ENCODE data around the gene RBM20.

Gene RBM20

GRCh38 chr10:110840225-110840922 lies 196.2 kb downstream of the RBM20 start:
- no peak for DNase-seq

DNA sequence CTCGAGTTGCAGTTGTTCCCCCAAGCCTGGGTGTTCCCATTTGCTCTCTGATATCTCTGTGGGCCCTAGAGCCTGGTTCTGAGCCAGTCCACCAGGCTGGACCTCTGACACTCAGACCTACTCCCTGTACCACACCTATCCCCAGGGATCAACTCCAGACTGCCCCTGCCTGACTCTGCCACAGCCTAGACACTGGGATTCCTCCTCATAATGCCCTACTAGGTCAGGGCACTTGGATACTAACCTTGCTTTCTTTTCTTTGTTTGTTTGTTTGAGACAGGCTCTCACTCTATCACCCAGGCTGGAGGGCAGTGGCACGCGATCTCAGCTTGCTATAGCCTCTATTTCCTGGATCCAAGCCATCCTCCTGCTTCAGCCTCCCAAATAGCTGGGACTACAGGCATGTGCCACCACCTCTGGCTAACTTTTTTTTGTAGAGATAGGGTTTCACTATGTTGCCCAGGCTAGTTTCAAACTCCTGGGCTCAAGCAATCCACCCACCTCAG lies 196.8 kb downstream of the RBM20 start:
- DNase-seq, result no peak

DNA sequence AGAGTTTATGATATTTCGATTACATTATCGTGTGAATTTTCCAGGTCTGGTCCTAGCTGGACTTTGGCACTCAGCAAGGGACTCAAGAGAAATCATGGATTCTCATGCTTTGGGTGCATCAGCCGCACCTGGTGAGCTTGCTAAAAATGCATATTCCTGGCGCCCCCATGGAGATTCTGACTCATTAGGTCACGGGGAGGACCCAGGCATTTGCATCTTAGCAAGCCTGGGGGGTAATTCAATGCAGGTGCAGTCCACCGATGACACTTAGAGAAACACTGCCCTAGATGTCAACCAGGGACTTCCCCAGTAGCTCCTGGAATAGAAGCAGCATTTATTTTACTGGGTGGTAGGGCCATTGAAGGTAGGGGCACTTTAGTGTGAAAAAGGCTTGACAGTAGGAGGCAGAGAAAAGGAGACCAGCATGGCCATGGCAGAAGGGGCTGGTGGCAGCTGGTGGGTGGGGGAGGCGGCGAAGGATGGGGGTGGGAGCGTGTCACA lies 197.7 kb downstream of the RBM20 start:
- DNase-seq, result peak in 1 of 2 donors; percentile 55

DNA sequence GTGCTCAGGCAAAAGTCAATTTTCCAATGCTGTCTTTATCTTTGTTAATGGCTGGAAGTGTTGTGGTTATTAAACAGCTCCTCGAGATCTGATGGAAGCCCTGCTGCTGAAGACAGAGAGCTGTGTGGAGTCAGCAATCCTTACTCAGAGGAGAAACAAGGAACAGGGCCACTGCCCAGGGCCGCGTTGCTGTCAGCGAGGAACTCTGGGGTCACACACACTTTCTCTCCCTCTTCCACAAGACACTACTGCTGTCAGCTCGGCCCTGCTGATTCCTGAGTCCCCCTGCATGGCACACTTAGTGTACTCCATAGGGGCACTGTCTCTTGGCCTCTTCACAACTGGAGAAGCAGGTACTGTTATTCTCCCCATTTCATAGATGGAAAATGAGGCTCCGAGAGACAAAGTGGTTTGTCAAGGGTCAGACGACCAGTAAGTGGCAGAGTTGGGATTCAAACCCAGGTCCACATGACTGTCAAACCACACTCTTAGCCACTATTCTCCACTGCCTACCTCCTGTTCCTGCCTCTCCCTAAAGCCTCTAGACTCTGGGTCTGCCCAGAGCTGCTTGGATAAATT lies 198.3 kb downstream of the RBM20 start:
- no peak for DNase-seq

DNA sequence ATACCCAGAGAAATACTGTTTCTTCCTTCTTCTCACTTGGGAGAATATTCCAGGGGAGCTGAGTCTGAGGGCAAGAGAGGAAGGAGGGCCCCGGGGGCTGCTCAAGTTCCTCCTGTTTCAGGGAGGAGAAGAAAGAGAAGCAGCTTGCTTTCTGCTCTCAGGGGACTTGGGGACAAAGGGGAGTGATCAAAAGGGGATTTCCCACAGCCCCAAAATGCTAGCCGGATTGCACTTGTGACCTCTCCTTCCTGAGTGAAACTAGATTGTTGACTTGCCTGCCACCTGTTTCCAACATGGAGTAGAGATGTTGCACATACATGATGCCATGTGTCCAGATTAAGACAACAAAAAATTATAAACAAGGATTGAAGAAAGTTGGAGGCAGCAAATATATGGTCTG lies 198.9 kb downstream of the RBM20 start:
- DNase-seq, result peak; percentile 69 to 79

DNA sequence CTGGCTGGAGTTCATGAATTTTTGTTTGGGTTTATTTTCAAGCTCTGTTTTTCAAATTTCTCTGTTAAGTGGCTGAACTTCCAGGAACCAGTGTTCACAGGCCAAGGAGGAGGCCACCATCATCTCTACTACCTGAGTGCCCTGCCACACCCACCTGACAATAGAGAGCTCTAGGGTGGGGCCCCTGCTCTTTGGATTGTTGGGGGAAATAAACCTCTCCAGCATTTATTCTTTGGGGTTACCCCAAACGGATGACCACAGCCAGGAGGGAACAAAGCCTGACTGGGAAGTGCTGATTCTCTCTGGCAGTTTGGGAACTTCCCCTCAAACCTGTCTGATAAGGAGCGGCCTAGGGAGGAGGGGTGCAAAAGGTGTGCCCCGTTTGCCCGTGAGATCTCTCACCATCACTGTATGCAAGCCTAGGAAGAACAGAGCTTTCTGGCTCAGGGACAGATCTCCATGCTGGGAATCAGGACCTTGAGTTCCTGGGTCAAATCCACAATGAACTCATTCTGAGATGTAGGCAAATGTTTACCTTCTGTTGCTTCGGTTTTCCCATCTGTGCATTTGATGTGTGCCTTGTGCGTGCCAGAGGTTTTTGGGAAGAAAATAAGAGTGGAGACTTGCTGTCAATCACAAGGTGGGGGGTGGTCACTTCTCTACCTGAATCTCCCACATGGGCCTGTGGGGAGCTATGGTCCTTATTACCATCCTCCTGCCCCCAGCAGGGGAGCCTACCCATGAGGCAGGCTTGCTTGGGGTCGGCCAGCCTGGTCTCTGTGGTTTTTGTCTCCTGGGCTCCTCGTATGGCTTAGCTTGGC lies 199.9 kb downstream of the RBM20 start:
- DNase-seq, result no peak

DNA sequence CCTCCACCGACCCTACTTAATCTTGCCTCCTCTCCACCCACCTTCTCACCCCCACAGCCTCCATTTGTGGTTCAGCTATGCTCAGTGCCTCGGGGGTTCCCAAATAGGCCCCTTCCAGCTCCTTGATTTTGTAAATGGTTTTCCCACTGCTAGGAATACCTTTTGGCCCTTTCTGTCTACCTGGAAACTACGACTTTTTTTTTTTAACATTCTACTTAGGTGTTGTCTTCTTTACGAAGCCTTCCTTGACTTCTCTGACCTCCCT lies 200.4 kb downstream of the RBM20 start:
- no peak for DNase-seq

DNA sequence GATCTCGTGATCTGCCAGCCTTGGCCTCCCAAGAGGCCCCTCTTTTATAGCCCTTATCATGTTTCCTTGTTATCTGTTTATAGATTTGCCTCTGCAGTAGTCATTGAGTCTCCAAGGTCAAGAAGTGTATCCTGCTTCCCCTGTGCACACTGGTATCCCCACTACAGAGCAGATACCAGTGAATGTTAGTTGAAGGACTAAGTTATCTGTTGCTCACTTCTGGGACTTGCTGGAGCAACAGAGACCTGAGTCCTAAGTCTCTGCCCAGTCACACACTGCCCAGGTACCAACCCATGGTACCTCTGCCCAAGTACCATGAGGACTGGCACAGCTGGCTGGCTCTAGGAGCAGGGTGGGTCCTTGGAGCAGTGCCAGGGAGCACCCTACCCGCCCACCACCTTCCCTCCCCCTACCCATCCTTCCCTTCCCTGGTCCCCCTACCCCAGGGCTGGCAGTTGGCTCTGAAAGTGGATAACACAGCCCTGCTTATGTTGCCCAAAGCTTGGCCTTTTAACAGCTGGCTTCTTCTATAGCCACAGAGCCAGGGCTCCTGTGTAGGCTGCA lies 201.1 kb downstream of the RBM20 start:
- DNase-seq, result no peak

DNA sequence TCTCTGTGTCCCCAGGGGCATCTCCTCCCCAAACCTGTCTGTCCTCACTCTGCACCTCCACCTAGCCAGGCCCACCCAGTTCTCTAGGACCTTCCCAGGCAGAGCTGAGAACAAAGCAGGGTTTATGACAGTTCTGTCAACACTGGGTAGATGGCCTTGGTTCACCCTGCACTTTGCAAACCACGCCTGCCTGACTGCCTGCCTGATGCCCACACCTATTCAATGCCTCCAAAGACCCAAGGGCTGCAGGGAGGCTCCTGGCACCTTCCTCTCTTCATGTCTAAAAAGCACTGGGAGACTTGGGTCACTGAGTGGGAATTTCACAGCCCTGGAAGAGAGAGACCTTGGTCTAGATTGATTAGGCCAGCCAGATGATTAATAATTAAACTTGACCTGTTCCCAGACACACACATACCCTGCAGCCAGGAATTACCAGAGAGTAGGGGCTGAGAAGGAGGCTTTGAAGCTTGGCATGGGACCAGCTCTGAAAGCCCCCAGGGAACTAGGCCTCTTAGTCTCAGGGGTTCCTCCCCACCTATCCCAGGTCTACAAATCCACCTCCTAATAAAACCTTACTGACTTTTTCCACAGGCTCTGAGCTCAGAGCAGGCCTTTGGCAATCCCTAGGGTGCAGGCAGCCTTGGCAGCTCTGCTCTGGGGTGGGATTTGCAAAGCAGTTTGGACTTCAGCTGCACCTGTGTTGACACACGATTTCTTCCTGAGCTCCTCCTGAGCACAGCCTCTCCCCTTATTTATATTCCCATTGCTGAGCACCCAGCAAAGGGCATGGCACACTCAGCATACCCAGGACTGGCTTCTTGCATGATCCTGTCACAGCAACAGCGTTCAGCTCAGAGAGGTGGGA lies 201.9 kb downstream of the RBM20 start:
- no peak for DNase-seq

GRCh38 chr10:110847374-110847773 lies 203.2 kb downstream of the RBM20 start:
- no peak for DNase-seq

GRCh38 chr10:110848106-110848505 lies 204.0 kb downstream of the RBM20 start:
- DNase-seq, result no peak

DNA sequence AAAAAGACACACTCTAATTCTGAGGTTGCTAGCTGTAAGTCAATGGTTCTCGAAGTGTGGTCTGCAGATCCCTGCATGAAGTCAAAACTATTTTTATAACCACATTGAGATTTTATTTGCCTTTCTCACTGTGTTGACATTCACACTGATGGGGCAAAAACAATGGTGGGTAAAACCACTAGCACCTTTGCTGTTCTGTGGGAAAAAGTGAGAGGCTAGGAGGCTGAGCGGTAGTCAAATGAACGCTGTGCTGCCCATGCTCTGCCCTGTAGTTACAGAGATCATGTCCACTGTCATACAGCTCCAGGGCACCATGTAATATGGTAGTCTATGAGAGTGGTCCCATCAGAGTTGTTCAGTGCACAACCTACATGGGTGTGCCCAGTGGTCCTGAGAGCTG lies 206.0 kb downstream of the RBM20 start:
- peak in 1 of 2 donors; percentile 52 for DNase-seq

- DNase-seq, result no peak
Observed at GRCh38 chr10:110851020-110851612, 207.0 kb downstream of the RBM20 start.

DNA sequence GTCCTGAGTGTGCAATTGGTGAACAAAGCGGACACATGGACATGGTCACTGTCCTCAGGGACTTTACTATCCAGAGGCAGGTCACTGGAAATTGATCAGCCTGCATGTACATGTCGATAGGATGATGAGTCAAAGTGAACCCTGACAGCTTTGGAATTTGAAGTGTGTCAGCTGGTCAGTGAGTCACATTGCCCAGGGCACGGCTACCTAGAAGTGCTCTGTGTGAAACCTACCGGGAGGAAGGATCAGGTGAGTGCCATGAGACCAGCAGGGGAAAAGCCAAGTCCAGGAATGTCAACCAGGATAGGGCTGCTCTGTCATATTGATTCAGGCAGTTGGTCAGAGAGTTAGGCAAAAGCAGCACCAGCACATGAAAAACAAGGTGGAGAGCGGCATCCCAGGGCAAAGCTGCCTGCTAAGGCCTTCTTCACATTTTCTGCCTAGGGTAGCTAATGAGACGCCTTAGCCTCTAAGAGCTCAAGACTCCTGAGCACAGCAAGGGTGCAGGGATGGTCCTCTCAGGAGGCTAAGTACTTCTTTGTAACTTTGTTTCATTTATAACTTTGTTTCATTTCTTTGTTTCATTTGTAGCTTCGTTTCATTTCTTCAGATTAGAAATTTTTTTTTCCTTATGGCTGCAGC lies 208.2 kb downstream of the RBM20 start:
- no peak for DNase-seq

DNA sequence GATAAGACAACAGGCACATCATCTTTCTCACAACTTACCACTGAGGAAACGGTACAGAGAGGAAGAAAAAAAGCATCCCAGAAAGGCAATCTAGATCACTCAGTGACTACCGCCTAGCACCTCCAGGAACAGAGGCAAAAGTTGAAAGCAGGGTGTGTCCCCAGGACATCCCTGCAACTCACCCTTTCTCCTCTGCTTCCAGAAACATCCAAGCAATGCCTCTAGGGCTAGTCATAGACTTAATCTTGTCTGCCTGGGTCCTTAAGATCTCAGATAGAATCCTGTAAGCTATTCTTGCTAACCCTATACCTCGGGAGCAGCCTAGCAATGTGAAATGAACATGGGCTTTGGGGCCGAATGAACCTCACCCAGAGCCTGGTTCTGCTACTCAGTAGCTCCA lies 208.8 kb downstream of the RBM20 start:
- DNase-seq, result no peak

DNA sequence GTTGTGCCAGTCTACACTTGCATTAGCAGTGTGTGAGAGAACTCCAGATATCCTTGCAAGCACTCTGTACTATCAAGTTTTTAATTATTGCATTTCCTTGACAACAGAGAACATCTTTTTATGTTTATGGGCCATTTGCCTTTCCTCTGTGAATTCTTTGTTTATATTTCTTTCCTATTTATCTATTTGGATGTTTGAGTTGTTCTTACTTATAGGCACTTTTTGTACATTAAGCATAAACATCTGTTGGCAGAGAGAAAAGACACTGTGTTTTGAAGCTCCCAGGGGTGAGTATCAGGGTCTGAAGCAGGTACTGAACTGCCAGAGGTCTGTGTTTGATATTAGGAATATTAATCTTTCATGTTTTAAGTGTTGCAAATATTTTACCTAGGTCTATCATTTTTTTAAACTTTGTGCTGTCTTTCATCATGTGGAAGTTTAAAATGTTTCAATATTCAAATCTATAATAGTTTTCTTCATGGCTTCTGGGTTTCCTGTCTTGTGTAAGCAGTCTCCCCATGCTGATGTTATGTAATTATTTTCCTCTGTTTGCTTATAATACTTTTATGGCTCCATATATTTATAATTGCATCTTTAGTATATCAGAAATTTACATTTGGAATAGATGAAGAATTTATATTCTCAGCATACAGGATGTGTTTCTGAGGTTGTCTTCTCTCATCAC lies 209.9 kb downstream of the RBM20 start:
- DNase-seq, result no peak

DNA sequence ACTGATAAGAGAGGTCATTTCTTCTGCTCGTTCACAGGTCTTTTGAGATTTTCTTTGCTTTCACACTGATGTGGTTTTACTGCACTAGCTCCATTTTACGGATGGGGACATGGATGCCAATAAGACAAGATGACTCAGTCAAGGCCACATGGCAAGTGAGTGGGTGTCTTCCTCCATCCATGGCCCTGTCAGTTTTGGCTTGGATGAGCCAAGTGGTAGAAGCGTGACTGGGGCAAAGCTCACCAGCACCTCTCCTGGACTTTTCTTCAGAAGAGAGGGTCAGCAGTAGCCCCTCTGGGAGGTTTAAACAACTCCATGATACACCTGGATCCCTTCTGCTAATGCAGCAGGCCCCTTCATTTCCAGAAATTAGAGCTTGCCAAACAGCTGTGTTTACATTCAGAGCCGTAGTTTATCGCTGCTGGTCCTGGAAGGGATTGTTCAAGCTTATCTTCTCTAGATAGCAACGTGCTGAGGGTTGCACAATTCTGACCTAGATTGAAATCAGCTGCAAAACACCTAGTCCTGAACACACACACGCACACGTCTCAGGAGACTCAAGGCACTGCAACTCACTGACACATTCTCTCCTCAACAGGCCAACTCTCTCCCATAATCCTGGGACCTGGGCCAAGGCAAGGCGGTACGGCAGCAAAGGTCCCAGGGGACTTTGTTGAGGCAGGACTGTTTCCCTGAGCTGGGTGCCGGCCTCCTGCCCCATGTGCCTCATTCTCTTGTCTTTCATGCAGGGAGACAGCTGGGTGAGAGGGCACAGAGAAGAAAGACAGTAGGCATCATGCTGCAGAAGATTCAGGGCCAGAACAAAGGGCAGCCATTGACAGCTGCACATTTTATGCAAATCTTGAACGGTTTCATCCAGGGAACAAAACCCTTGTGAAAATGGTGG lies 213.4 kb downstream of the RBM20 start:
- no peak for DNase-seq

- DNase-seq, result no peak
Observed at GRCh38 chr10:110858297-110858934, 214.3 kb downstream of the RBM20 start.

DNA sequence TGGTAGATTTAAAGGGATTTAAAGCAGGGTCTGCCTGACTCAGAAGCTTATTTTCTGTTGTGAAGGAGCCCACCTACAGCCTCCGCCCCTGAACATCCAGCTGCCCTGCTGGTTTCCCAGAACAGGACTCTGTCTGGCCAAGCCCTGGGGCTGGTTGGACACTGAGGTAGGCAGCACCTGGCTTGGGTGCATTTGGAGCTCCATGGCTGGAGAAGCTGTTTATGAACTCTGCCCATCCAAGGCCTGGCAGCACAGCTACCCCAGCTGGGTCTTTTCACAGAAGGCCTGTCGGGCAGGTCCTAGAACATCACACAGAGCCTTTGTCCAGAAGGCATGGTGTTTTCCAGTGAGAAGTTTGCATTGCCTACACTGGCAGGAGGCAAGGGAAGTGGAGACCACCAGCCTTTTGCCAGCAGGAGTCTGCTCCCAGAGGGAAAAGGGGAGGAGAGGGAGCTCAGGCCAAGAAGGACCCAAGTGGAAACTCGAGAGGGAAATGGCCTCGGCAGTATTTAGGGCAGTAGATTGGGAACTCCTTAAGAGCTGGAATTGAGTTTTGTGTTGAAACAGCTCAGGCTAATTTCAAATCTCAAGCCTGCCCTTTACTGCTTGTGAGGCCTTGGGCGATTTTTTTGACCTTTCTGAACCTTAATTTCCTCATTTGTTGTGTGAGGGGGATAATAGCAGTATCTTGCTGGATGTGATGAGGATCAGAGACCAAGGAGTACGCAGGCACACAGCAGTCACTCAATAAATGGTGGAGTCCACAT lies 215.3 kb downstream of the RBM20 start:
- no peak for DNase-seq

Measured in CD4-positive, alpha-beta T cell treated with Interferon alpha-2 for 1 hour (primary cell).